ENCODE results near the gene HIF1A.
"Not testable (repeated sequence)": the region's sequence is repeated elsewhere in the genome, so short reads cannot be mapped to it uniquely, and the experiment has no call there.

The HIF1A gene

DNA sequence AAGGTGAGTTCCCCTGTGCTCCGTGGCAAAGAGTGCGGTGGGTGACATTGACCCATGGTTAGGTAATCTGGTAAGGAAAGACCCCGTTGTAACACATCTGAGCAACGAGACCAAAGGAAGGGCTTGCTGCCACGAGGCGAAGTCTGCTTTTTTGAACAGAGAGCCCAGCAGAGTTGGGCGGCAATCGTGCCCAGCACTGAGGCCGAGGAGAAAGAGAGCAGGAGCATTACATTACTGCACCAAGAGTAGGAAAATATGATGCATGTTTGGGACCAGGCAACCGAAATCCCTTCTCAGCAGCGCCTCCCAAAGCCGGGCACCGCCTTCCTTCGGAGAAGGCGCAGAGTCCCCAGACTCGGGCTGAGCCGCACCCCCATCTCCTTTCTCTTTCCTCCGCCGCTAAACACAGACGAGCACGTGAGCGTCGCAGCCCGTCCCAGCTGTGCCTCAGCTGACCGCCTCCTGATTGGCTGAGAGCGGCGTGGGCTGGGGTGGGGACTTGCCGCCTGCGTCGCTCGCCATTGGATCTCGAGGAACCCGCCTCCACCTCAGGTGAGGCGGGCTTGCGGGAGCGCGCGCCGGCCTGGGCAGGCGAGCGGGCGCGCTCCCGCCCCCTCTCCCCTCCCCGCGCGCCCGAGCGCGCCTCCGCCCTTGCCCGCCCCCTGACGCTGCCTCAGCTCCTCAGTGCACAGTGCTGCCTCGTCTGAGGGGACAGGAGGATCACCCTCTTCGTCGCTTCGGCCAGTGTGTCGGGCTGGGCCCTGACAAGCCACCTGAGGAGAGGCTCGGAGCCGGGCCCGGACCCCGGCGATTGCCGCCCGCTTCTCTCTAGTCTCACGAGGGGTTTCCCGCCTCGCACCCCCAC is at the start of gene HIF1A:
Gene HIF1A, plus strand, starts transcription at position 684 of the 865 bp plus-strand sequence. CDS start 292 bp downstream, outside the sequence.
- DNase-seq (ENCODE audit: low read depth in 2 of 2): peak; percentile 96 to 97

- no peak for DNase-seq (ENCODE audit: low read depth in 2 of 2)
Observed at GRCh38 chr14:61646366-61647116, 48.8 kb upstream of the HIF1A start.

- DNase-seq (ENCODE audit: low read depth in 2 of 2): no peak
Observed at GRCh38 chr14:61647704-61648103, 47.6 kb upstream of the HIF1A start.

GRCh38 chr14:61648377-61648776 is 46.9 kb upstream of the HIF1A start:
- no peak for DNase-seq (ENCODE audit: low read depth in 2 of 2)

DNA sequence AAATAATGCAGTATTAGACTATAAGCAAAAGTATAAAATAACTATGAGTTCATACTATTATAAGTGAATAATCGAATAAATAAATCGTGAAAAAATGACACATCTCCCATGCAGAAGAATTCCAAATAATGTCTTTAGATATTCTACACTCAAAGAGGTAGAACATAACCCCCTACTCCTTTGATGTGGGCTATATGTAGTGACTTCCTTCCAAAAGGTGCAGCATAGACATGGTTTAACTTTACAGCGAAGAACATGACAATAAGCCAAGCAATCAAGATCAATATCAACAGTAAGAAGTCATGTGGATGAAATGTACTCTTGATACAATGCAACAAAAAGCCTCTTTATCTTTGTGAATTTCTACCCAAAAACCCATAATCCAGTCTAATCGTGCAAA is 46.0 kb upstream of the HIF1A start:
- no peak for DNase-seq (ENCODE audit: low read depth in 2 of 2)

GRCh38 chr14:61651355-61651754 is 44.0 kb upstream of the HIF1A start:
- DNase-seq (ENCODE audit: low read depth in 2 of 2): no peak

- no peak for DNase-seq (ENCODE audit: low read depth in 2 of 2)
Observed at GRCh38 chr14:61652526-61653262, 42.6 kb upstream of the HIF1A start.

DNA sequence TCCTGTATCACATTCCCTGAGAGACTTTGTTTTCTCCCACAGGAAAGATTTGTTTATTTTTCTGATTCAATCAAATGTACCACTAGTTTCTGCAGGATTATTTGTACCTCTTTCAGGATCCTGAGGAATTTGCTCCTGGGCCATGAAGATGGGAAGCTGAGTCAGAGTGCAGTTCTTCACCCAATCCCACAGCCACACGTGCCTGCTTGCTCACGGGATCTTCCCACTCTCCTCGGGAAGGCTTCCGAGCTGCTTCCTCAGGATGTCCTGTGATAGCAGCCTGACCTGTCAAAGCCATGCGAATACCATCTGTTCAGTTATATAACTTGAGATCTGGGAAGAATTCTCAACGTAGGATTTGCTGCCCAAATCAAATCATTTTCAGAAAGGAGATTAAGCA is 41.8 kb upstream of the HIF1A start:
- no peak for DNase-seq (ENCODE audit: low read depth in 2 of 2)

- DNase-seq (ENCODE audit: low read depth in 2 of 2): no peak
Observed at GRCh38 chr14:61654026-61654425, 41.3 kb upstream of the HIF1A start.

- DNase-seq (ENCODE audit: low read depth in 2 of 2): no peak
Observed at GRCh38 chr14:61655777-61656176, 39.5 kb upstream of the HIF1A start.

GRCh38 chr14:61656341-61656740 is 39.0 kb upstream of the HIF1A start:
- no peak for DNase-seq (ENCODE audit: low read depth in 2 of 2)

DNA sequence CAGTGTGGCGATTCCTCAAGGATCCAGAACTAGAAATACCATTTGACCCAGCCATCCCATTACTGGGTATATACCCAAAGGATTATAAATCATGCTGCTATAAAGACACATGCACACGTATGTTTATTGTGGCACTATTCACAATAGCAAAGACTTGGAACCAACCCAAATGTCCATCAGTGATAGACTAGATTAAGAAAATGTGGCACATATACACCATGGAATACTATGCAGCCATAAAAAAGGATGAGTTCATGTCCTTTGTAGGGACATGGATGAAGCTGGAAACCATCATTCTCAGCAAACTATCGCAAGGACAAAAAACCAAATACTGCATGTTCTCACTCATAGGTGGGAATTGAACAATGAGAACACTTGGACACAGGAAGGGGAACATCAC is 37.2 kb upstream of the HIF1A start:
- DNase-seq (ENCODE audit: low read depth in 2 of 2): not testable (repeated sequence)

DNA sequence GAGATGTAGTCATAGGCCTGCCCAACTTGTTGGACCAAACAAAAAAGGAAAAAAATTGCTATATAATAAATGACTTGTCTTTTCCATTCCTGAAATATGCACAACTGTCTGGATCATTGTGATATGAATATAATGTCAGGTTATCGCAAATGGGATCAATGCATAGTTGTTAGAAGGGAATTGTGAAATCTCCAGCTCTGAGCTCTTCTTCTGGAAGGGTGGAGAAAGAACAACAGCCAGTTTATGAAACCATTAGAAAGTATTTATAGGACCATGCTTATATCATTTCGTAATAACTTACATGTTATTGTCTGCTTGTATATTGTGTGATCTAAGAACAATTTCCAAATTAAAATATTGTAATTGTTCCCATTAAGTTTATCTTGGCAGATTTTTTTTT is 35.7 kb upstream of the HIF1A start:
- DNase-seq (ENCODE audit: low read depth in 2 of 2): no peak

DNA sequence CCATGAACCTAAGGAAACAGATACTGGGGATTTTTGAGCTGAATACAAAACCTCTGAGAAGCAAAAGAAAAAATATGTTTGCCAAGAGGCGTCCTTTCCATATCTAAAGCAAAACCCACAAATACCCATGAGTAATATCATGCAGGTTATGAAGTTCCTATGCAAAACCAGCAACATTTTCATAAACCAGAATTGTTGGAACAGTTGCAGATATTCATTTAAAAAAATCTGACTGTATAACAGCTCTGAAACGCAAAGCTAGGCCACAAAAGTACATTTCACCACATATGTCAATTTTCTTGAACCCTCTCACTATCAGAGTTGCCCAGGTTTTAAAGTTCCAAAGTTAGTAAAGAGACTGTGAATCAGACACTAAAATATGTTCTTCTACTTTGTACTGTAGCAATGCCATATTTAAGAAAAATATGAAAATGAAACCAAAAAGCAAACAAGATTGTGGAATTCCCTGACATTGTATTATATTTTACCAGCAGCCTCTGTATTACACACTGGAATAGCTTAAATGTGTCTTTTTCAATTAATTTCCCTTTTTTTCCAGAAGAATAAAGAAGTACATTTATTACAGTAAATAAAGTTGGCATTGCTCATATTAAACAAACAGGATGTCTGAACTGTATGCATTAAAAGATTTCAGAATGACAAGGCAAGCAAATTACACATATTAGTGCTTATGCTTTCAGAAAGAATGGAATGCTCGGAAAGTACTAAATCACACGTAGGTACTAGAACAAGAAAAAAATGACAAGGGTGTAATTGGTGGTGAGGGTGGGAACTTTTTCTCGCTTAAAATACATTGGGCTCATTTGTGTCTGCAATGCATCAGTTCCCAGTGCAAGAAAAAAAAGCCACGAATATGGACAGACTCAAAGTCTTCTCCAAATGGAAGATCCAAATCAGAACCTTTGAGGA is 33.6 kb upstream of the HIF1A start:
- DNase-seq (ENCODE audit: low read depth in 2 of 2): no peak

DNA sequence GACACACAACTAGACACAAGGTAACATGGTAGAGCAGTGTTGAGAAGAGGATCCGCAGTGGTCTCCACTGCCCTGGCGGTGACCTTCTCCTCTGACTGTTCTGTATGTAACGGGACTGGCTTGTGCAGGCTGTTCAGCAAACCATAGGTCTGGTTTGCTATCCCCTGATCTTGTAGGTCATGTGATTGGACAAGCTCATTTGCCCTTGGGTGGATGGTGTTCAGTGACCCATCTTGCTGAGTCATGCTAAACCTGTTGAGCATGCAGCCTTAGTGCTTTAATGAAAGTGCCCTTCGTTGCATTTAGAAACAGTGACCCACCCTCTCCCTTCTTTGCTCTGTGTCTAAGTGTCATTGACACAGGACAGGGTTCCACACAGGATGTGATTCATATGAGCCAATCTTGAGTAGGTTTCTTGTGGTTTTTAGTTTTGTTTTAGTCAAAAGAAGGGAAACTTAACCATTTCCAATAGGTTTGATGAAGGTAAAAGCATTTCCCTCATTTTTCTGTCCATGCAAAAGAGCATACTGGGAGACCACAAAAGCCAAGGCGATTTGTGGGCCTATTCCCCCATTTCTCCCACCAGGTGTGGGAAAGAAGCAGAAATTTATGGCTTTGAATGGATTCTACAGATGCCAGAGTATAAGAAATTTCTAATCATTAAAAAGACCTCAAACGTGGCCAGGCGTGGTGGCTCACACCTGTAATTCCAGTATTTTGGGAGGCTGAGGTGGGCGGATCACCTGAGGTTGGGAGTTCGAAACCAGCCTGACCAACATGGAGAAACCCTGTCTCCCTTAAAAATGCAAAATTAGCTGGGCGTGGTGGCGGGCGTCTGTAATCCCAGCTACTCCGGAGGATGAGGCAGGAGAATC is 32.6 kb upstream of the HIF1A start:
- DNase-seq (ENCODE audit: low read depth in 2 of 2): peak; percentile 49 to 53

DNA sequence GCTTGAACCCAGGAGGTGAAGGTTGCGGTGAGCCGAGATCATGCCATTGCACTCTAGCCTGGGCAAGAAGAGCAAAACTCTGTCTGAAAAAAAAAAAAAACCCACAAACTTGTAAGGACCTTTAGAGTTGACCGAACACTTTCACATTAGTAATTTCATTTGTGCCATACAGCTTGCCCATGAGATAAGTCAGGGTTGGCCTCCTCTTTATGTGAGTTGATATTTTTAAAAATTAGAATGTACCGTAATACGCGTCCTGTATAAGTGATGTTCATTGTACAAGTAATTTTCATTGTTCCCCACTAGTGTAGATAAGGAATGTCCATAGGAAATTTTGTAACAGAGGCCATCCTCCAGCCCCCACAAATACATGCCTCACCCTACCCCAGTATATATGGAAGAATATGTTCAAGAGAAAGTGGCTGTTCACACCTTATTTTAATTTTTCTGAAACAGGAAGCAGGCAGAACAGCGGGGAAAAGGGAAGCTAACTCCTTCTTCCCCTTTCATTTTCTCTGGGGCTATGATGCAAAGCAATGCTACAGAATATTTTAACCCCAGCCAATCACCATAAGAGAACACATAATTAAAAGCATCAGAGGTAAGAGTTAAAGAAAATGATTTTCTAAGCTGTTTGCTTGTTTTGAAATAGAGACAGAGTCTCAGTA is 31.9 kb upstream of the HIF1A start:
- DNase-seq (ENCODE audit: low read depth in 2 of 2): no peak

DNA sequence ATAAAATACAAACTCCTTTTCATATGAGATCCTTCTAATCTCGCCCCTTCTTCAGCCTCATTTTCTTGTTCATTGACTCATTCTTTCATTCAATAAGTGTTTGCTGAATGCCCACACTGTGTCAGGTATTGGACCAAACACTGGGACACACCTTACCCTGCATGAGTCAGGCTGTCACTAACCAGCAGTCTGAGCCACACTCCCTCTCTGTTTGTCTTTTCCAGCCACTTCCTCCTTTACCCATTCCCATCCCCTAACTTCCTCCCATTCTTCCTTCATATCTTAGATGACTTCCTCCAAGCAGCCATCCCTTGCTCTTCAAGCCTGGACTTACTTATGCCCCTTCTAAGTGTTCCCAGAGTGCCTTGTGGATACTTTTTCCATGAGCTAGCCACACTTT is 27.0 kb upstream of the HIF1A start:
- DNase-seq (ENCODE audit: low read depth in 2 of 2): no peak

DNA sequence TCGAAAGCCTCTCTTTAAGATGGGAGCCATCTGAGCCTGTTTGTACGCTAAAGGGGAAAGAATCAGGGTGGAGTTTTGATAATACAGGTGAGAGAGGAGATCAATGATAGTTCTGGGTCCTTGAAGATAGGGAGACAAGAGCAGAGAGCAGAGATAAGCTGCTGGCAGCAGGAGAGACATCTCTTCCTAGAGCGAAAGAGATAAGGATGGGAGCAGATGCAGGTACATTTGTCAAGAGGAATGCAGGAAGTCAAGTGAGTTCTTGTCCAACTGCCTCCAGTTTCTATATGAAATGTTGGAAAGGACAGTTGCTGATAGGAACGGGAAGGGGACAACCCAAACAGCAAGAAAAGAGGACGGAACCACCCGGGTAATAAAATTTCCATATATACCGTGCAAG is 24.7 kb upstream of the HIF1A start:
- DNase-seq (ENCODE audit: low read depth in 2 of 2): no peak

- DNase-seq (ENCODE audit: low read depth in 2 of 2): no peak
Observed at GRCh38 chr14:61671082-61671481, 24.2 kb upstream of the HIF1A start.

GRCh38 chr14:61672796-61673195 is 22.5 kb upstream of the HIF1A start:
- no peak for DNase-seq (ENCODE audit: low read depth in 2 of 2)
